CD4-positive, alpha-beta T cell (primary cell): ENCODE measurements around the gene MYBPC3. TPM values are rescaled to one million over a fixed set of nuclear protein-coding genes. Genes with fewer than 3 reads are reported as not detected.

Experiments
- ATAC-seq: fragments of 200-7000 bp; cut with Tn5 transposase; one replicate; pipeline ENCODE4 v1.10.0; 2022; ENCODE audit warnings: mild to moderate bottlenecking; ENCODE audit not compliant: poor library complexity
- CTCF ChIA-PET: fragments of 350-600 bp; sonication (Branson Sonifier 250); formaldehyde crosslinking; loops from one replicate; lab custom pipeline; 2021; ENCODE audit warnings: antibody characterized with exemption, inconsistent platforms; lab: Charles Lee
- POLR2A ChIA-PET: fragments of 350-600 bp; sonication (Branson Sonifier 250); formaldehyde crosslinking; loops from one replicate; lab custom pipeline; 2021; ENCODE audit warnings: antibody characterized with exemption, inconsistent platforms; lab: Charles Lee
- DNase-seq, 14 experiments: peaks; one replicate each; pipeline ENCODE4 v3.0.0-alpha.2; 2013 to 2020; ENCODE audit warnings: mixed read lengths in 2 of 14
- H3K27ac ChIP-seq, 2 donors: one replicate each; pipeline versions ENCODE4 v1.5.1 to v1.7.0; 2013; ENCODE audit warnings: low read length in 2 of 2, low read depth in 1 of 2, mild to moderate bottlenecking in 1 of 2
- H3K27me3 ChIP-seq, 2 experiments: 1 replicate in 1 of 2; 2 replicates in 1 of 2; pipeline versions ENCODE4 v1.6.1 to v1.7.0; 2013; ENCODE audit warnings: low read length in 2 of 2, control low read depth in 1 of 2, mild to moderate bottlenecking in 1 of 2, moderate library complexity in 1 of 2; ENCODE audit not compliant: insufficient read depth in 2 of 2, control insufficient read depth in 1 of 2
- H3K36me3 ChIP-seq: one replicate; pipeline ENCODE4 v1.6.1; 2013; ENCODE audit warnings: low read length, control low read depth; ENCODE audit not compliant: insufficient read depth
- H3K4me1 ChIP-seq: one replicate; pipeline ENCODE4 v1.6.1; 2013; ENCODE audit warnings: low read length, control low read depth; ENCODE audit not compliant: insufficient read depth
- H3K4me3 ChIP-seq: one replicate; pipeline ENCODE4 v1.5.1; 2013; ENCODE audit warnings: mild to moderate bottlenecking, low read length, moderate library complexity
- H3K9me3 ChIP-seq, 2 experiments: 1 replicate in 1 of 2; 2 replicates in 1 of 2; pipeline versions ENCODE4 v1.6.1 to v1.7.0; 2013; ENCODE audit warnings: low read length in 2 of 2, mild to moderate bottlenecking in 2 of 2, control low read depth in 1 of 2, moderate library complexity in 1 of 2; ENCODE audit not compliant: control insufficient read depth in 1 of 2, insufficient read depth in 1 of 2
- H3K27ac Mint-ChIP-seq: one replicate; pipeline ENCODE4 v1.8.0; 2020; ENCODE audit warnings: mixed read lengths
- H3K27me3 Mint-ChIP-seq: one replicate; pipeline ENCODE4 v1.8.0; 2021; ENCODE audit warnings: mixed read lengths
- H3K36me3 Mint-ChIP-seq: one replicate; pipeline ENCODE4 v1.8.0; 2021; ENCODE audit warnings: low read depth, mixed read lengths
- H3K4me1 Mint-ChIP-seq: one replicate; pipeline ENCODE4 v1.8.0; 2021; ENCODE audit warnings: low read depth, mixed read lengths
- H3K4me3 Mint-ChIP-seq: one replicate; pipeline ENCODE4 v1.8.0; 2020; ENCODE audit warnings: mild to moderate bottlenecking, mixed read lengths
- H3K9me3 Mint-ChIP-seq: one replicate; pipeline ENCODE4 v1.8.0; 2020; ENCODE audit warnings: mixed read lengths
- CTCF ChIP-seq: fragments of 200-600 bp; IDR thresholded peaks from one replicate; pipeline ENCODE4 v1.8.0; 2022; ENCODE audit warnings: antibody characterized with exemption, mild to moderate bottlenecking
- intact Hi-C, 2 experiments: fragments of 100-400 bp; cut with DNase I in 1 of 2; cut with micrococcal nuclease in 1 of 2; formaldehyde crosslinking; loops; one replicate each; pipeline versions ENCODE4 v1.15.1 to v1.9.0; 2023 to 2025; cut with DNase I, micrococcal nuclease
- total RNA-seq, 174 experiments: library from RNA in 2 of 174; stranded (reverse) in 2 of 174; gene quantifications; one replicate each; pipeline ENCODE4 v1.2.3 and lab custom pipeline; 2021 to 2026

The MYBPC3 gene
- total RNA-seq, 2 experiments from 2014 or later: not detected

- H3K27me3 ChIP-seq: no peaks in the 10 kb centered on the region
- CTCF ChIA-PET: no interaction called here
- Mint-ChIP-seq H3K36me3 (no peaks in the 10 kb centered on the region), H3K9me3 (no peaks in the 10 kb centered on the region), H3K27ac (no peak overlapping the region), H3K4me1 (peaks cover 12% of the 10 kb centered on the region), H3K27me3 (no peaks in the 10 kb centered on the region), H3K4me3 (no peak overlapping the region)
- intact Hi-C loops: no loop called here
- POLR2A ChIA-PET: interaction anchor here (0.5 kb wide), 1 partner anchor 394 kb away, joined by 3 read pairs; no protein-coding TSS in a partner anchor
- DNase-seq (no peak), ATAC-seq (no peak)
- peaks cover 12% of the 10 kb centered on the region for H3K4me1 ChIP-seq
- no peaks in the 10 kb centered on the region for H3K36me3 ChIP-seq
- H3K9me3 ChIP-seq: no peaks in the 10 kb centered on the region
- H3K4me3 ChIP-seq: no peak overlapping the region
- H3K27ac ChIP-seq: no peak overlapping the region
- TF ChIP-seq CTCF: no peak
Observed at GRCh38 chr11:47357985-47358730, 5.7 kb upstream of the MYBPC3 start.

GRCh38 chr11:47356998-47357329 lies 4.5 kb upstream of the MYBPC3 start:
- Histone ChIP-seq H3K9me3 (no peaks in the 10 kb centered on the region), H3K27me3 (no peaks in the 10 kb centered on the region), H3K4me1 (peaks cover 12% of the 10 kb centered on the region), H3K27ac (no peak overlapping the region), H3K4me3 (no peak overlapping the region), H3K36me3 (no peaks in the 10 kb centered on the region)
- H3K4me3 Mint-ChIP-seq: no peak overlapping the region
- H3K27ac Mint-ChIP-seq: no peak overlapping the region
- TF ChIP-seq CTCF: no peak
- H3K27me3 Mint-ChIP-seq: no peaks in the 10 kb centered on the region
- DNase-seq (no peak), ATAC-seq (no peak)
- H3K36me3 Mint-ChIP-seq: no peaks in the 10 kb centered on the region
- no peaks in the 10 kb centered on the region for H3K9me3 Mint-ChIP-seq
- H3K4me1 Mint-ChIP-seq: peaks cover 12% of the 10 kb centered on the region
- ChIA-PET CTCF (no interaction called here), POLR2A (no interaction called here)
- intact Hi-C loops: no loop called here

- Mint-ChIP-seq H3K27ac (no peak overlapping the region), H3K27me3 (no peaks in the 10 kb centered on the region), H3K36me3 (no peaks in the 10 kb centered on the region), H3K9me3 (no peaks in the 10 kb centered on the region), H3K4me3 (no peak overlapping the region), H3K4me1 (peaks cover 12% of the 10 kb centered on the region)
- ATAC-seq (no peak), DNase-seq (no peak)
- Histone ChIP-seq H3K27ac (no peak overlapping the region), H3K4me1 (peaks cover 12% of the 10 kb centered on the region), H3K4me3 (no peak overlapping the region), H3K27me3 (no peaks in the 10 kb centered on the region), H3K9me3 (no peaks in the 10 kb centered on the region), H3K36me3 (no peaks in the 10 kb centered on the region)
- TF ChIP-seq CTCF: no peak
- ChIA-PET CTCF (no interaction called here), POLR2A (no interaction called here)
- intact Hi-C loops: no loop called here
Observed at GRCh38 chr11:47356129-47356997, 3.9 kb upstream of the MYBPC3 start.
